ENCODE data around the gene NLRP5. TPM values are rescaled to one million over a fixed set of nuclear protein-coding genes. Genes with fewer than 3 reads are reported as not detected.
A peak's percentile ranks its signal among the peaks of the same experiment; 100 is the strongest.

Gene NLRP5
- total RNA-seq, 1 experiment from 2014 or later: not detected

DNA sequence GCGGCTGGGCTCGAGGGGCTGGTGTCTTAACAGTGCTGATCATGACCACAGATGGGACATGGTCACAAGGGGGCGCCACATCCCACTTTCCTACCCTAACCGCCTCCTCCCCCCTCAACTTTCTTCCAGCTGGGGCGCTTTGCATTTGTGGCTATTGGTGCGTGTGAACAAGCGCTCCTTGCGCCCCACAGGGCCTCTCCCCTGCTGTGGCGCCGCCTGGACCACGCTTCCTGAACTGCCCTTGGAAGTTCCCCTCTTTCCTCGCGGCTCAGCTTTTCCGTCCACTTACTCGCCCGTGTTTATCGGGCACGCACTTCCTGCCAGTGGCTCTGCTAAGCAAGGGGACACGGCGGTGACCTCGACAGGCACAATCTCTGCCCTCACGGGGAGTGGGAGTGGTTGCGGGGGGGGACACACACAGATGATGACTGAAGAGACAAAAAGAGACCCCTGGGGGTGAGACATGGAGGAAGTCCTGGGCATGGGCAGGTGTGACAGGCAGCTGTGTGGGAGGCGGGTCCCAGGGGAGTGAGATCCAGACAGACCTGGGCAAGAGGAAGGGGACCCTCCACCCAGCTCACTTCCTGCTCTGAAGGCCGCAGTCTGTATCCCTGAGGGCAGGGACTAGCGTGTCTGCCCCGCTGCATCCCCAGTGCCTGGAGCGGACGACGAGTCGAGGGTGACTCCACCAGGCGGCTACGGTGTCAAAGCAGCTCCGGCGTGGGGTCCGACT lies 94.3 kb downstream of the NLRP5 start:
- Histone ChIP-seq H3K27me3 (ENCODE audit: control insufficient read depth, insufficient read depth, low read length) (no peaks in the 10 kb centered on the region), H3K4me1 (ENCODE audit: control insufficient read depth, insufficient read depth, low read length) (peaks cover 11% of the 10 kb centered on the region), H3K36me3 (ENCODE audit: control insufficient read depth, insufficient read depth, low read length) (no peaks in the 10 kb centered on the region), H3K27ac (ENCODE audit: low read length) (peak overlapping the region; percentile 62), H3K9me3 (ENCODE audit: control insufficient read depth, insufficient read depth, low read depth, low read length) (no peaks in the 10 kb centered on the region), H3K4me3 (ENCODE audit: low read depth in 2 of 2, low read length in 2 of 2) (peak overlapping the region; percentile 32 to 64)
- TF ChIP-seq CTCF (IDR thresholded peaks at IDR 0.05) (peak; percentile 78; the same call in 1 of the 2 replicates), POLR2AphosphoS5 (IDR thresholded peaks at IDR 0.05; ENCODE audit: low read depth, low read length) (peak; percentile 1; the same call in 1 of the 2 replicates), REST (IDR thresholded peaks at IDR 0.05; ENCODE audit: insufficient read depth in 1 of 2, low read depth in 2 of 2, low read length in 1 of 2) (no peak)
- DNase-seq (ENCODE audit: low read depth, low spot score): no peak
- BruUV-seq (replicated peaks): no TSS peak
- intact Hi-C loops (cut with micrococcal nuclease; ENCODE audit: unreplicated experiment): no loop called here
- ChIA-PET POLR2A (interaction anchor here (0.6 to 1.2 kb wide), 6 partner anchors 16 to 390 kb away, joined by 3 to 15 read pairs (median 4); partner anchors contain the start of gene GALP), CTCF (interaction anchor here (0.6 to 1.6 kb wide), 6 partner anchors 10 to 253 kb away, joined by 3 to 6 read pairs (median 4); partner anchors contain the start of gene GALP)
- peak; percentile 64 for ATAC-seq
- in situ Hi-C loops (cut with HindIII; ENCODE audit: low pct_unique_long_range_greater_than_20kb, low sequenced_read_pairs): no loop called here

GRCh38 chr19:56083668-56084067 lies 97.1 kb downstream of the NLRP5 start:
- DNase-seq (ENCODE audit: low read depth, low spot score) (no peak), ATAC-seq (no peak)
- intact Hi-C loops (cut with micrococcal nuclease; ENCODE audit: unreplicated experiment): no loop called here
- in situ Hi-C loops (cut with HindIII; ENCODE audit: low pct_unique_long_range_greater_than_20kb, low sequenced_read_pairs): no loop called here
- TF ChIP-seq CTCF (IDR thresholded peaks at IDR 0.05) (no peak), POLR2AphosphoS5 (IDR thresholded peaks at IDR 0.05; ENCODE audit: low read depth, low read length) (no peak), REST (IDR thresholded peaks at IDR 0.05; ENCODE audit: insufficient read depth in 1 of 2, low read depth in 2 of 2, low read length in 1 of 2) (peak; percentile 84 to 88)
- peaks cover 13% of the 10 kb centered on the region for H3K4me1 ChIP-seq (ENCODE audit: control insufficient read depth, insufficient read depth, low read length)
- H3K4me3 ChIP-seq (ENCODE audit: low read depth in 2 of 2, low read length in 2 of 2): no peak overlapping the region
- no peak overlapping the region for H3K27ac ChIP-seq (ENCODE audit: low read length)
- BruUV-seq (replicated peaks): no TSS peak
- no peaks in the 10 kb centered on the region for H3K9me3 ChIP-seq (ENCODE audit: control insufficient read depth, insufficient read depth, low read depth, low read length)
- ChIA-PET POLR2A (no interaction called here), CTCF (interaction anchor here (0.6 kb wide), 1 partner anchor 10 kb away, joined by 5 read pairs; no protein-coding TSS in a partner anchor)
- no peaks in the 10 kb centered on the region for H3K27me3 ChIP-seq (ENCODE audit: control insufficient read depth, insufficient read depth, low read length)
- H3K36me3 ChIP-seq (ENCODE audit: control insufficient read depth, insufficient read depth, low read length): no peaks in the 10 kb centered on the region
